HG02763 (cell line): ENCODE results near the gene GABRP.

ENCODE experiments used
- ATAC-seq: cut with Tn5 transposase; IDR thresholded peaks from one replicate; pipeline ENCODE4 v1.9.1; 2021; ENCODE audit warnings: mild to moderate bottlenecking, moderate library complexity; ENCODE audit not compliant: unreplicated experiment

The GABRP gene, protein sequence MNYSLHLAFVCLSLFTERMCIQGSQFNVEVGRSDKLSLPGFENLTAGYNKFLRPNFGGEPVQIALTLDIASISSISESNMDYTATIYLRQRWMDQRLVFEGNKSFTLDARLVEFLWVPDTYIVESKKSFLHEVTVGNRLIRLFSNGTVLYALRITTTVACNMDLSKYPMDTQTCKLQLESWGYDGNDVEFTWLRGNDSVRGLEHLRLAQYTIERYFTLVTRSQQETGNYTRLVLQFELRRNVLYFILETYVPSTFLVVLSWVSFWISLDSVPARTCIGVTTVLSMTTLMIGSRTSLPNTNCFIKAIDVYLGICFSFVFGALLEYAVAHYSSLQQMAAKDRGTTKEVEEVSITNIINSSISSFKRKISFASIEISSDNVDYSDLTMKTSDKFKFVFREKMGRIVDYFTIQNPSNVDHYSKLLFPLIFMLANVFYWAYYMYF

DNA sequence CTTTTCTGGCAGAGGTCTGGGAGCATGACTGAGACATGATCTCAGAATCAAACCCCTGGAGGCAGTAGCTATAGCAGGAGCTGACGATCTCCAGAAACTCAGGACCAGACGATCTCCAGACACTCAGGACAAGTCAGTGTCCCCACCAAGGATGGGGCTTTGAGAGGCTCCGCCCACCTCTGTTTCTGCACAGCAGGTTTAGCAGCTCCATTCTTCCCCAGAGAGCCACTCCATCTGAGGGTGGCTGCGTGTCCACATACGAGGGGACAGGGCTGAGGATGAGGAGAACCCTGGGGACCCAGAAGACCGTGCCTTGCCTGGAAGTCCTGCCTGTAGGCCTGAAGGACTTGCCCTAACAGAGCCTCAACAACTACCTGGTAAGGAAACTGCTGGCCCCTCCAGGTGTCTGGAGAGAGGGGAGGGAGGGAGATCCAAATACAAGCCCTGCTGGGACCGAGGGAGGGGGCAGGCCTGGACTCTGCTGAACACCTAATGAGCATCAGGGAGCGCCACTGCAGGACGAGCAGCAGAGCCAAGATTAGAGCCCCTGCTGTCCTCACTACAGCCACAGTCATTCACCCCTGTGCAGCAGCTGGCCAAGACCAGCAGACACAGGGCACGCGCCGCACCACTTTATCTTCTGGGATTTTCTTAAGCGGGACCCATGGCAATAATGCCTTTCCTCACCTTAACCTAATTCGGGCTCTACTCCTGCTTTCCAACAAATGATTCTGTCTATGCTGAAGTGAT, at the start of gene GABRP:
Gene GABRP (plus strand): TSS at position 228 of the 750 bp plus-strand sequence. CDS start 4,891 bp downstream, outside the sequence.
- no peak for ATAC-seq

DNA sequence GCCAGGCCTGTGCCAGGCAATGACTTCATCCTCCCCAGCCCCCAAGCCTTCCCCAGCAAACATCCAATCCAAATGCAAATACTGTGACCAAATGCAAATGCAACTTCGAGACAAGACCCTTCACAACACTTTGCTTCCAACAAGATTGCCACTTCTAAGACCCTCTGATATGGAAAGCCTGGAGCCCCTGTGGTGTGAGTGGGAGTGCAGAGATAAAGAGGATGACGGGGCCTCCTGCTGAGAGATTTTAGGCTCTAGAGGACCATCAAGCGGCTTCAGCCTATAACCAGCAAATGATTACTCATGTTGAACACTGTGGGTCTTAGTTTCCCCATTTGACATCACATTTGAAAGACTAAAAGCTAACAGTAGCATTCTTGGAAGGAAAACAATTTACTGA, 46.6 kb upstream of the GABRP start:
- no peak for ATAC-seq

DNA sequence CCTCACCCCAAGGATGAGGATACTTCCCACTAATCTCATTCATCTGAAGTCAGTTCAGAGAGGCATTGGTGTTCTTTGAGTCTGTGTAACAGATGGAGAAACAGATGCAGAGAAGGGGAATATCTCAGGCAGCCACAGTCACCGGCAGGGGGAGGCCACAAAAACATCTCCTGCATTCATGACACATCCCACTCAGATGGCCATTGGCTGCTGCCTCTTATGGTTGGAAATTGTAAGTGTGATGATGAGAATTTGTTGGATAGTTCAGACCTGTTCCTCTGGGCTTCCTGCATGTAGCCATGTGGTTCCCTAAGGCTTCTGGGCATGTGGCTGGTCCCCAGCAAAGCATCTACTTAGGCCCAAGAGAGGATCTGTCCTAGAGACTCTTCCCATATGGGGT, 45.9 kb upstream of the GABRP start:
- no peak for ATAC-seq

DNA sequence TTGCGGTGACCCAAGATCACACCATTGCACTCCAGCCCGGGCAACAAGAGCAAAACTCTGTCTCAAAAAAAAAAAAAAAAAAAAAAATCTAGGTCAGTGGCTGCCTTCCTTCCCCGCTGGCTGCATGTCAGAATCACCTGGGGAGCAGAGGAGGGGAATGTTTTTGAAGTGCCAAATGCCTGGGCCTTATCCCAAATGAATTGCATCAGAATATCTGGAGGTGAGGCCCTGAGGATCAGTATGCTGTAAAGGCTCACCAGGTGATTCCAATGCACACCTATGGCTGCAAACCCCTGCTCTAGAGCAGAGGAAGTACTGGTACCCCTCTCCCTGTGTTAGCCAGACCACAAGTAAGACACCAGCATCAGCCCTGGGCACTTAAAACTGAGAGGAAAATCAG, 44.7 kb upstream of the GABRP start:
- ATAC-seq: no peak

DNA sequence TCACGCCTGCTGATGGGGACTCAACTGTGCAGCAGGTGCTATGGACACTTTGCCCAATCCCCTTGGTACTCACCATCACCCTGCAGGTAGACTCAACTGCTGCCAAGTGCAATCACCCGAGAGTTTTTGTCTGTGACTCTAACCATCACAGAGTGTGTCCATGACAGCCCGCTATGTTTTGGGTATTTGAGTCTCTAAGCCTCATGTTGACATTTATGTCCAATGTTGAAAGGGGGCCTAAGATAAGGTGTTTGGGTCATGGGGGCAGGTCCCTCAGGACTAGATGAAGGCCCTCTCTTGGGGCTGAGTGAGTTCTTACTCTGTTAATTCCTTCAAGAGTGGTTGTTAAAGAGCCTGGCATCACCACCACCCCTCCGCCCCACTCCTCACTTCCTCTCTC, 44.1 kb upstream of the GABRP start:
- ATAC-seq: no peak

DNA sequence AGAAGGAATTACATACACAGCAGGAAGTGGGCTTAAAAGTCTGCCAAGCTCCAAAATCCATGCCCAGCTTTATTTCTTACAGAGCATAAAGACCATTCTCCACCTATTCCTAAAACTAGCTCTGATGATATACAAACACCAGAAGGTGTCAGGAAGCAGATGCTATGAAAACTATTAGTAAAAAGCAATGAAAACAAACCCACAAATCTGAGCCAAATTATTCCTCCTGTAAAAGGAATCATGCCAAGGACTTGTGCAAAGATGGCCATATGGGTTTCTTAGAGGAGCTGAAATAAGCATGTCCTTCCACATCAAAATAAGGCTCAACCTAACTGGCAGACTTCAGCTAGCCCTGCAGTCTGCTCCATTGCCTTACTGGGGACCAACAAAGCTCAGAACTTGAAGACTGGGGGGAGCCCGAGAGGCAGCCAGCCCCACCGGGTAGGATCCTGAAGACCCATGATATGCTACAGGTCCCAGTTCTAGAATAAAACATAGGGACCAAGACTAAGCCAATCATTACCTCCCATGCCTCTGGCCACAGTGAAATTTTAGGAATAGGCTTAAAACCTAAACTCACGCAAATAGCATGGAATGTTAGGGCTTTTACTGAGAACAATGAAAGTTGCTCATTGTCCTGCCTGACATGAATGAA, 42.8 kb upstream of the GABRP start:
- ATAC-seq: no peak

DNA sequence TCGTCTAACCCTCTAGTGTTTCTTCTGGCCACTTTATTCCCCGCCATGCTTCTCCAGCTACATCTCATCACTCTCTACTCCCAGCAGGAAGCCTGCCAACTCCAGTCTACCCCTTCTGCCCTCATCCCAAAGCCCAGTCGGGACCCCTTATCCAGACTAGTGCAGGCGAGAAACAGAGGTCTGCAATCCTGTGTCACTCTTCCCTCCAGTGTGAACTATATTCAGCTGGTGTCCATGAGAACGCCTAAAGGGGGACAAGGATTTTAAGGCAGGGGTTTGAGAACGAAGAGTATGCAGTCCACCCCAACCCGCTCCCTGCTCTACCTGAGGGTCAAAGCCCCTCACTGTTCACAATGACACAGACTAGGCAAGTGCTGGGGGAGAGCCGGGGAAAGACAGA, 41.7 kb upstream of the GABRP start:
- no peak for ATAC-seq

DNA sequence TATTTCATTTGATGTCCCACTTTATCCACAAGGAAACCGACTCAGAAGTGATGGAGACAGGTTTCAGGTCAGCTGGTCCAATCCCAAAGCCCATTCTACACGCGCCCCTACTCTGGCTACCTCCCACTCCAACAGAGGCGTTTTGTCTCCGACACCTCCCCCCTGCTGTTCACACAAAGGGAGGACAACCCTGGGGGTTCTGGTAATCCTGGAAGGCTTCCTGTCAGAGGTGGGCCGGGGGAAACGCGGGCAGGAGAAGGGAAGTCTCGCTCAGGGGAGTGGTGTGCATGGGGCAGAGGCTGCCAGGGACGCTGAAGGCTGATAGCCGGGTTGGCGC, 39.7 kb upstream of the GABRP start:
- ATAC-seq: no peak

DNA sequence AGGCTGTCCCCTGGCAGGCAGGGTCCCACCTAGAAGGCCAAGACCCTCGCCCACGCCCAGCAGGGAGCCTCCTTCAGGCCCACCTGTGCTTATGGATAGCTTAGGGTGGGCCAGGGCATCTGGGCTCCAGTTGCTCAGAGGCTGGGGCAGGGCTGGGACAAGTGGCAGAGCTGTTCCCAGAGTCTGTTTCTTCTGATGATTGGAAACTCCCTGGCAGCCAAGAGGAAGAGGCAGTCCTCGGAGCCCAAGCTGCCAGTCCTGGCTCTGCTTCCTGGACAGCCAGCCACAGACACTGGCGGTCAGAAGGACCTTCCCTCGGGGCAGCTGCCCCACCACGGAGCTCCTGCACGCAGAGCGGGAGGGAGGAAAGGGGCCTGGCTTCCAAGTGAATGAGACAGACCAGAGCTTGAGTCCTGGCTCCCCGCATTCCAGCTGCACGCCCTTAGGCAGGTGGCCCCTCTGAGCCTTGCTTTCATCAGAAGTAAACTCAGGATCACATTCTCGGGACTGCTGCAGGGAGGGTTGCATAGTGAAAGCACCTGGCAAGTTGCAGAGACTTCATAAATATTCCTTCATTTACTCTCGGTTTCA, 37.9 kb upstream of the GABRP start:
- no peak for ATAC-seq

DNA sequence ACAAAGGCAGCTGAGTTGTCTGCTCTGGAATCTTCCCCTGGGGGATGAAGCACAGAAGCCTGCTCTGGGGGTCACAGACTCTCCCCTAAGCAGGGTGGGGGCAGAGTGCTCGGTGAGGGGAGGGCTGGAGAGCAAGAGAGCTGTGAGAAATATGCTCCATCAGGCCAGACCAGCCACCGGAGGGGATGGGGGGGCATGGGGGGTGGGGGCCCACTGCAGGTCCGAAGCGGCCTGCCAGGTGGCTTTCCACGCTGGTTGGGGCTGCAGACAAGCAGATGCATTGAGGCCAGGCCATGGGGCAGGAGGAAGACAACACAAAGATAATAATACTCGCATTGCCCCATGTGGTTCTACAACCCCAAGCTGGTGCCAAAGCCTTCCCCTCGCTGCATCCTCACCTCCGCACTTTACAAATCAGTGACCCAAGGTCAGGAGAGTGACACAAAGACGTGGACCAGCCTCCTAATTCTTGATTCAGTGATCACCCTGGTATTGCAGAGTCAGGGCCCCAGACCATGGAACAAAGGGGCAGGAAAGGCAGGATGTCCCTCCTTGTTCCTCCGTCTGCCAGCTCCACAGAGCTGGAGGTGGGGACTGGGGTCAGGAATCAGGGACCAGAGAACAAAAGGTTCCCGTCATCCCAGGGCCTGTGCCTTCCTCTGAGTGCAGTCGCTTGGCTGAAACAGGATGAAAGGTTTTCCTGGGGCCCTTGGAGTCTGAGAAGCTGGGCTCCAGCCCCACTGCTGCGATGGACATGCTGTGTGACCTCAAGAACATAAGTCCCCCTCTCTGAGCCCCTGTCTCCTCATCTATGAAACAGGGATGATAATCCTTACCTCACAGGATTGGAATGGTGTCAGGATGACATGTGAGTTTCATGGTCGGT, 37.2 kb upstream of the GABRP start:
- no peak for ATAC-seq

DNA sequence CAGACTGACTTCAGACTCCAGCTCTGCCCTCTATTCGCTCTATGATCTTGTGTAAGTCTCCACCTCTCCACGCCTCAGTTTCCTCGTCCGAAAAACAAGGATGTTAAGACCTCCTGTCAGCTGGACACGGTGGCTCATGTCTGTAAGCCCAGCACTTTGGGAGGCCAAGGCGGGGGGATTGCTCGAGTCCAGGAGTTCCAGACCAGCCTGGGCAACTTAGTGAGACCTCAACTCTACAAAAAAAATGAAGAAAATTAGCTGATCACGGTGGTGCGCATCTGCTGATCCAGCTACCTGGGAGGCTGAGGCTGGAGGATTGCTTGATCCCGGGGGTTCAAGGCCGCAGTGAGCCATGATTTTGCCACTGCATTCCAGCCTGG, 36.6 kb upstream of the GABRP start:
- ATAC-seq: no peak

DNA sequence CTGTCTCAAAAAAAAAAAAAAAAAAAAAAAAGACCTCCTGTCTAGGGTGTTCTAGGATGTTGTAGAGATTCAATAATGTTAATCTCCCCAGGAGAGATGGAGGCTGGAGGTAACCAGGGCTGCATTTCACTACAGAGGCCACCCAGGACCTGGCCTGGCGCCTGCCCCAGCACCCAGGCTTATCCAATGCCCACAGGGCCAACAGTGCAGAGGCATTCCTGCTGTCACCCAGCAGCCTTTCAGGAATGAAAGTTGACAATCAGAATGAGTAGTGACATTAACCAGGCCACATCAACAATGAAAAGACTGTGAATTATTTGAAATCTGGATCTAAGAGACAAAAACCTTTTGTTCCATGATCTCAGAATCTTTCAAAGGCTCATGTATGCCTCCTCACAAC, 36.2 kb upstream of the GABRP start:
- ATAC-seq: no peak

DNA sequence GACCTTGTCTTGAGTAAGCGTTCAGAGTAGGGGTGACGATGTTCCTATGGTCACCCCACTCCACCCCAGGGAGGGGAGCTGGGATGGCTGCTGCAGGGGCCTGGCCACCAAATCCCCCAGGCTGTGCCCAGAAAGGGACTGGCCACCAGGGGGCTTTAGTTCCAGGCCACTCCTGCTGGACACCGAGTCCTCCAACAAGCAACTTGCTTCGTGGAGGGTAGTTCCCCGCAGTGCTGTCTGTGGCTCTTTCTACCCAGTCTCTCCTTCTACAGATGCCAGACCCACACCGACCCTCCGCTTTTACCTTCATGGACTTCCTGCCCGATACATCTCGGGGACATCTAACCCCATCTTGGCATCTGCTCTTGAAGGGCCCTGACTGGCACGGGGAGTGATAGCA, 35.7 kb upstream of the GABRP start:
- ATAC-seq: no peak

DNA sequence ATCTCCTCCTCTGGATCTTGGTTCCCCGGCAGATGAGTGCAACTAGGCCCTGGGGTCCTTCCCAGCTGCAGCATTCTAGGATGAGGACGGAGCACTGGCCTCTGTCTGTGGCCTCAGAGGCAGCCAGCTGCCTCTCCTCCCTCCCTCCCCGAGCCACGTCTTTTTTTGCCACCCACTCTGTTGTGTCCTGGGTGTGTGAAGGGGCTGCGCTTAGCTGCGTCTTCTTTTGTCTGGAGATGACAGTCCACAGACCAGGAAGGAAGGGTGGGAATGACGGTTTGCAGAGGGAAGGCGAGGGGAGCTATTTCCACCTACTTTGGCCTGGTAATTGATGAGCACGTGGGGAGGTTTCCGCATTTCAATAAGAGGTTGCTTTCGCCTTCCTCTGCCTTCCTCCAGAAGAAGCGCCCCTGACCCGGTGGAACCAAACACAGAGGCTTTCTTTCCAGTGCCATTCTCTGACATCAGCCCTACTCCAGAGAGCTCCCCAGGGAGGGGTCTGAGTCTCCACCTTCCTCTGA, 34.5 kb upstream of the GABRP start:
- ATAC-seq: no peak

DNA sequence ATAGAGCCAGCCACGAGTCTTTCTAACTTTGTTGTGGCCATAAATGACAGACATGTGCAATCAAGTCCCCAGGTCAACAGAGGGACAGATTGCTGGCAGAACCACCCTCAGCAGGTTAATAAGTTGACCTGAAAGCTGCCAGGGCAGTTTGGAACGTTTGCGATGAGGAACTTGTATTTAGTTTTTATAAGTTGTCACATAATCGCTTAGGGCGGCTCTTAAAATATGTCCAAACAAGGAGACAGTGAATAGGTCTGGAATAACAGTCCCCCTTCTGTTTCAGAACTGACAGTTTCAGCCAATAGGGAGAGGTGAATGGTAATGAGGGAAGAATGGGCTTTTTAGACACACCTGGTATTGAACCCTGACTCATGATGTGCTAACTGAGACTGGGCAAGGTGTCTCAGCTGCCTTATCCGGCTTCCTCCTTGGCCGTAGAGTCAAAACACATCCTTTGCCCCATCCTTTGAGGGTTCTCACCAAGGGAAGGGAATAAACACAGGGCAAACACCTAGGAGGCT, 33.6 kb upstream of the GABRP start:
- ATAC-seq: no peak

DNA sequence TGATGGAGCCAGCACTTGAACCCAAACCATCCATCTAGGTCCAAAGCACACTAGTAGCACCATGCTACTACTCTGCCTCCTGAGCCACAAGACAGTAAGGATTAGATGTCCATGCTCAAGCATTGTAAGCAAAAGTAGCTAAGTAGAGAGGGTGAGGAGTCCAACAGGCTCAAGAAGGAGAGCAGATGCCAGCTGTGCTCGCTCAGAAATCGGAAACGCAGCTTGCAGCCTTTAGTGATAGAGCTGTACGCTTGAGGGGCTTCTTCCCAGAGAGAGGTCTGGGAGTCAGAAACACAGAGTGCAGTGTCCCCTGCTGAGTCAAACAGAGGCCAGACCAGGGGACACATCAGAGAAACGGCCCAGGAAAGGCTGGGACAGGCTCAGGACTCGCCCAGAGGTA, 32.7 kb upstream of the GABRP start:
- ATAC-seq: no peak

DNA sequence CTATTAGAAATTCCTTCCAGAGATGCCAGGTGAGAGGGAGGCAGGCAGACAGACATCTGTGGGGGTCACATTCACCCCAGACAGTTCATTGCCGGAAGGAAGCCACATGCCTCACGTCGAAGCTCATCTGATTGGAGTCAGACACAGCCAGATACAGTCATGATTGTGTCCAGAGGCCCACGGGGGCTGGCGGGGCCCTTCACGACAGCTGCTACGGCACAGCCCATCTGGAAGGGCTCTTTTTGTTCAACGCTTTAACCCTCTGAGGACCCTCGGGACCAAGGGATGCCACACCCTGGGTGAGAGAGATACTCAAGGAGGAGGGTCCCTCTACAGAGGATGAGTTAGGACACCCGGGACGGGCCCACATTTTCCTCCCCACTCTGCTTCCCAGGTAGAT, 31.9 kb upstream of the GABRP start:
- no peak for ATAC-seq

DNA sequence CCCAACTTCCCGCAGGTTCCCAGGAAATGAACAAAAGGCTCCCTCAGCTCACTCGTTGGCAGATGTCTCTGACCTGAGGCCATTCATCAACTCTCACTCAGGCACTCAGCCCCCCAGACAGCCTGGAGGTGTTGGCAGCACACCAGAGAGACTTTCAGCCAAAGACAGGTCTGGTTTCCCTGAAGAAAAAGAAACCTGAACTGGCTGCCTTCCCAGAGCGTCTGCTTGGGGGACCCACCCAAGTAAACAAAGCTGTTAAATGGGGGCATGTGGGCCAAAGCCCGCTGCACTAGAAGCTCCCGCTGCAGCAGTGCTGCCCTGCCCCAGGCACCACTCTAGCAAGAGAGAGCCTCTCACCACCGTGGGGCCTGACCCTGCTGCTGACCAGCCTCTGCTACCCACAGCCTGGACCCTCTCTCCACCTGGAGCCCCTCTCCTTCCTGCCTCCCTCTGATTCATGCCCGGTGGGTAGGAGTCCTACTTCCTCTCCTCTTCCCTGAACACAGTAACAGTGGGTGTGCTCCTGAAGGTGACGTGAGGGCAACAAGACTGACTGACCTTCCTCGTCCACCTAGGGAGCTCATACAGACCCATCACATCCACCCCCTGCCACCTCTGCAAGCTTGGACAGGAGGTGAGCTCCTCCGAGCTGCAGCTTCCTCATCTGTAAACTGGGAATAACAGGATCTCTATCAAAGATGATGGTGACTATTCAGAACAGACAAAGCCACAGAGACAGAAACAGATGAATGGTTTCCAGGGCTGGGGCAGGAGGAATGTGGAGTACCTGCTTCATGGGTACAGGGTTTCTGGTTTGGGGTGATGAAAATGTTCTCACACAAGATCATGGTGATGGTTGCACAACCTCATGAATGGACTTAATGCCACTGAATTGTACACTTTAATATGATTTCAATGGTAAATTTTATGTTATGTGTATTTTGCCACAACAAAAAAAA, 31.0 kb upstream of the GABRP start:
- ATAC-seq: no peak

DNA sequence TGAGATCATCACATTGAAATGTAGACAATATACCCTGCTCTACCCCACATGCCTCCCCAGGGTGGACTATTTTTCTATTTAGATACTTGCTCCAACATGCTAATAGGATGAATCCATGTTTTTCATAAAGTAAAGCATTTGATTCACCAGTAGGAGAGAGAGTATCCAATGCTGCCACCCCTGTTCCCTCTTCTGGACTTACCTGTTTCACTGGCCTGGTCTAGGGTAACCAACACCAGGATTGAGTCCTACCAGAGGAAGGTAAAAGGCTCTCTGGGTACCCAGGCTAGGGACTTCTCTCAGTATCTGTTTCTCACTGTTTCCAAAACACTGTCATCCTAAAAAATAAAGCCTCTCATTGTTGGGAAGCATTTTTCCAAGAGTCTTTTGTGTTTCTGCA, 30.2 kb upstream of the GABRP start:
- no peak for ATAC-seq
